OCI-LY3 (cell line): ENCODE measurements around the gene RPL29.
A peak's percentile ranks its signal among the peaks of the same experiment; 100 is the strongest.

Source experiments
- H2AFZ ChIP-seq: fragments of 200-600, 300-600 bp; shearing (Covaris generic); 2 replicates; pipeline ENCODE4 v1.6.0; 2014; ENCODE audit warnings: antibody characterized with exemption, low read depth, low read length
- H3K27ac ChIP-seq: fragments of 200-600, 300-600 bp; sonication (generic); 2 replicates; pipeline ENCODE4 v1.5.1; 2014; ENCODE audit warnings: mild to moderate bottlenecking, low read length, moderate library complexity, mixed read lengths
- H3K27me3 ChIP-seq: fragments of 200-600, 300-600 bp; sonication (generic); 2 replicates; pipeline ENCODE4 v1.6.1; 2014; ENCODE audit warnings: low read depth, low read length, mixed read lengths
- H3K36me3 ChIP-seq: fragments of 200-600, 300-600 bp; sonication (generic); replicated peaks from 2 replicates; pipeline ENCODE3; 2014; ENCODE audit warnings: low read depth, low read length, mixed read lengths
- H3K4me1 ChIP-seq: fragments of 300-600, 200-600 bp; sonication (generic); 2 replicates; pipeline ENCODE4 v1.6.1; 2014; ENCODE audit warnings: low read length, mixed read lengths
- H3K4me2 ChIP-seq: fragments of 200-600, 300-600 bp; sonication (generic); 2 replicates; pipeline ENCODE4 v1.6.1; 2014; ENCODE audit warnings: low read length, mixed read lengths
- H3K4me3 ChIP-seq: fragments of 300-600, 200-600 bp; sonication (generic); 2 replicates; pipeline ENCODE4 v1.5.1; 2014; ENCODE audit warnings: antibody characterized with exemption, mild to moderate bottlenecking, low read length, moderate library complexity
- H3K79me2 ChIP-seq: fragments of 300-600, 200-600 bp; shearing (Covaris generic); 2 replicates; pipeline ENCODE4 v1.6.1; 2014; ENCODE audit warnings: mild to moderate bottlenecking, low read length, mixed read lengths
- H3K9ac ChIP-seq: fragments of 300-600, 200-600 bp; shearing (Covaris generic); 2 replicates; pipeline ENCODE4 v1.6.0; 2014; ENCODE audit warnings: mild to moderate bottlenecking, low read length, moderate library complexity
- H3K9me3 ChIP-seq: fragments of 200-600, 300-600 bp; shearing (Covaris generic); 2 replicates; pipeline ENCODE4 v1.6.1; 2014; ENCODE audit warnings: low read length, mixed read lengths; ENCODE audit not compliant: insufficient read depth
- H4K20me1 ChIP-seq: fragments of 200-600, 300-600 bp; sonication (generic); 2 replicates; pipeline ENCODE4 v1.6.1; 2016; ENCODE audit warnings: low read length, mixed read lengths; ENCODE audit not compliant: insufficient read depth
- EZH2phosphoT487 ChIP-seq: fragments of 200-600 bp; shearing (Covaris generic); IDR thresholded peaks from 2 replicates; pipeline ENCODE4 v1.6.1; 2018; ENCODE audit warnings: antibody characterized with exemption, mixed run types, low read depth
- TF ChIP-seq, protein P1 (sequence below): fragments of 200-600, 300-600 bp; sonication (generic); IDR thresholded peaks from 2 replicates; pipeline ENCODE4 v1.5.1; 2014; ENCODE audit warnings: antibody characterized with exemption, low read length, low read depth

RPL29 gene

DNA sequence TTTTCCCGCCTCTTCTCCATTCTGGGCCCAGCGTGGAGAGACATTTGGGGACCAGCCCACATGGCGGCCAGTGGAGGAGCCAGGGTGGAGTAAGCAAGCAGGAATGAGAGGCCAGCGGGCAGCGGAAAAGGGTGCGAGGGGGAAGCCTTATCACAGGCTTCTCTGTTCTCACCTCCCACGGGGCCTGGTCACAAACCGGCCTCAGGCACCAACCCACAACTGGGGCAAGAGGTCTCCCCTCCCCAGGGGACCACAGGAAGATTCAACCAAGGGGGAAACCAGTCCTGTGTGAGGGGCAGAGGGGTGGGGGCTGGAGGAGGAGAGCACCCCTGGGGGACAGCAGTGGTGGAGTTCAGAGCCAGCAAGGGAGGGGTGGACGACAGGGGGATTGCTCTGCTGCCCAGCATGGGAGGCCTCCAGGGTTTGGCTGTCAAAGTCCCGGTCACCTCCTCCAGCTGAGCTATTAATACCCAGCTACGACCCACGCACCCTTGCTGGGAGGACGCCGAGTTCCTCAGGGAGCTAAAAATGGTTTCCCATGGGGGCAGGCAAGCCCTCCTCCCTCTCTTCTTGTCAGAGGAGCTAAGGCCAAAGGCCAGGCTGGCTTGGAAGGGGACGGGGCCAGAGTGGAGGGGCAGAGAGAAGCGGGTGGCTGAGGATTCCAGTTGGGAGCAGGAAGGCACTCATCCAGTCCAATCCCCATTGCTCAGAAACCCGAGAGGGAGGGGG lies 23.8 kb upstream of the RPL29 start:
- Histone ChIP-seq H3K4me2 (no peak overlapping the region), H3K4me3 (no peak overlapping the region), H3K9me3 (no peaks in the 10 kb centered on the region), H3K36me3 (no peaks in the 10 kb centered on the region), H3K27me3 (peaks cover 11% of the 10 kb centered on the region; the same call in 1 of the 2 replicates), H3K9ac (no peak overlapping the region), H2AFZ (no peak overlapping the region), H3K79me2 (no peaks in the 10 kb centered on the region), H4K20me1 (no peaks in the 10 kb centered on the region), H3K27ac (no peak overlapping the region), H3K4me1 (peaks cover 33% of the 10 kb centered on the region)
- TF ChIP-seq, protein P1, sequence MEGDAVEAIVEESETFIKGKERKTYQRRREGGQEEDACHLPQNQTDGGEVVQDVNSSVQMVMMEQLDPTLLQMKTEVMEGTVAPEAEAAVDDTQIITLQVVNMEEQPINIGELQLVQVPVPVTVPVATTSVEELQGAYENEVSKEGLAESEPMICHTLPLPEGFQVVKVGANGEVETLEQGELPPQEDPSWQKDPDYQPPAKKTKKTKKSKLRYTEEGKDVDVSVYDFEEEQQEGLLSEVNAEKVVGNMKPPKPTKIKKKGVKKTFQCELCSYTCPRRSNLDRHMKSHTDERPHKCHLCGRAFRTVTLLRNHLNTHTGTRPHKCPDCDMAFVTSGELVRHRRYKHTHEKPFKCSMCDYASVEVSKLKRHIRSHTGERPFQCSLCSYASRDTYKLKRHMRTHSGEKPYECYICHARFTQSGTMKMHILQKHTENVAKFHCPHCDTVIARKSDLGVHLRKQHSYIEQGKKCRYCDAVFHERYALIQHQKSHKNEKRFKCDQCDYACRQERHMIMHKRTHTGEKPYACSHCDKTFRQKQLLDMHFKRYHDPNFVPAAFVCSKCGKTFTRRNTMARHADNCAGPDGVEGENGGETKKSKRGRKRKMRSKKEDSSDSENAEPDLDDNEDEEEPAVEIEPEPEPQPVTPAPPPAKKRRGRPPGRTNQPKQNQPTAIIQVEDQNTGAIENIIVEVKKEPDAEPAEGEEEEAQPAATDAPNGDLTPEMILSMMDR, result no peak
- no peak for TF ChIP-seq EZH2phosphoT487

DNA sequence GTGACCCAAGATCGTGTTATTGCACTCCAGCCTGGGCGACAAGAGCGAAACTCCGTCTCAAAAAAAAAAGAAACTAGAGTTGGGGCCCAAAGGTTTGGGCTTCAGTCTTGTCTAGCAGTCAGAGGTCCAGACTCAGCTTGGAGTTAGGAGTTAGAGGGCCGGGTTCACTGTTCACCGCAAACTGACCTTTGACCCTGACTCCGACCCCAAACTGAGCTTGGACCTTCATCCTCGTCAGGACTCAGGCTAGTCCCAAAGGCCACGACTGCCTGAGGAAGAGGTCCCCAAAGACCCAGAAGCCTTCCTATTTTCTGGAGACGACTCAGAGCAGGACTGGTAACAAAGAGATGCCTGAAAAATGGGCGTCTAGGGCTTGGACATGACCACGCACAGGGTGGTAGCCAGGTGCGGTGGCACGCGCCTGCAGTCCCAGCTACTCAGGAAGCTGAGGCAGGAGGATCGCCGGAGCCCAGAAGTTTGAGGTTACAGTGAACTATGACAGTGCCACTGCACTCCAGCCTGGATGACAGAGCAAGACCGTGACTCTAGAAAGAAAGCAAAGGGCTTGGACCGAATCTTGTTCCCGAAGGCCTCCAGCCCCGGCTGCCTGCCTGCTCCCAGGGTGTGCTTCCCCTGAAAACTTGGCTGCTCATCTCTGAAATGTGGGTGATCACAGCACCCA lies 22.8 kb upstream of the RPL29 start:
- H3K79me2 ChIP-seq, result no peaks in the 10 kb centered on the region
- no peaks in the 10 kb centered on the region for H3K36me3 ChIP-seq
- H3K9ac ChIP-seq, result no peak overlapping the region
- no peak overlapping the region for H3K27ac ChIP-seq
- peaks cover 19% of the 10 kb centered on the region for H3K27me3 ChIP-seq
- no peak overlapping the region for H3K4me2 ChIP-seq
- H4K20me1 ChIP-seq, result no peaks in the 10 kb centered on the region
- H3K4me3 ChIP-seq, result no peak overlapping the region
- peaks cover 22% of the 10 kb centered on the region for H3K4me1 ChIP-seq
- no peaks in the 10 kb centered on the region for H3K9me3 ChIP-seq
- TF ChIP-seq EZH2phosphoT487, result no peak
- TF ChIP-seq, protein P1, result no peak
- H2AFZ ChIP-seq, result no peak overlapping the region

DNA sequence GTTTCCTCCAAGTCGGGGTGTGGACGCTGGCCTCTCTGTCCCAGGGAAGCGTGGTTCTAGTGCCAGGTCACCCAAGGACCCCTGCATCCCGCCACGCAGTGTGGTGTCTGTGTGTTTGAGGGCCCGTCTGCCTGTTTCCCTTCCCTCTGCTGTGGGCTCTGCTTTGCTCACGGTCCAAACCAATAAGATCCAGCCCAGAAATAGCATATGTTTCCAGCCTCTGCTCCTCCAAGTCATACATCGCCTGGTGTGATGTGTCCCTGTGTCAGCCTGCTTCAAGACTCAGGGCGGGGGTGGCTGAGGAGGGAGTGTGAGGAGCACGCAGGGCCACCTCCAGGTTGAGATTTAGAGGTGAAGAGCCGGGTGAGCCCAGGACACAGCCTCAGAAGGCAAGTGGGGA lies 21.9 kb upstream of the RPL29 start:
- Histone ChIP-seq H3K79me2 (no peaks in the 10 kb centered on the region), H3K4me1 (peaks cover 17% of the 10 kb centered on the region), H3K9ac (no peak overlapping the region), H3K4me3 (no peak overlapping the region), H3K36me3 (no peaks in the 10 kb centered on the region), H3K9me3 (no peaks in the 10 kb centered on the region), H3K27ac (no peak overlapping the region), H3K27me3 (peaks cover 22% of the 10 kb centered on the region), H2AFZ (no peak overlapping the region), H4K20me1 (no peaks in the 10 kb centered on the region), H3K4me2 (no peak overlapping the region)
- TF ChIP-seq, protein P1, result no peak
- no peak for TF ChIP-seq EZH2phosphoT487

DNA sequence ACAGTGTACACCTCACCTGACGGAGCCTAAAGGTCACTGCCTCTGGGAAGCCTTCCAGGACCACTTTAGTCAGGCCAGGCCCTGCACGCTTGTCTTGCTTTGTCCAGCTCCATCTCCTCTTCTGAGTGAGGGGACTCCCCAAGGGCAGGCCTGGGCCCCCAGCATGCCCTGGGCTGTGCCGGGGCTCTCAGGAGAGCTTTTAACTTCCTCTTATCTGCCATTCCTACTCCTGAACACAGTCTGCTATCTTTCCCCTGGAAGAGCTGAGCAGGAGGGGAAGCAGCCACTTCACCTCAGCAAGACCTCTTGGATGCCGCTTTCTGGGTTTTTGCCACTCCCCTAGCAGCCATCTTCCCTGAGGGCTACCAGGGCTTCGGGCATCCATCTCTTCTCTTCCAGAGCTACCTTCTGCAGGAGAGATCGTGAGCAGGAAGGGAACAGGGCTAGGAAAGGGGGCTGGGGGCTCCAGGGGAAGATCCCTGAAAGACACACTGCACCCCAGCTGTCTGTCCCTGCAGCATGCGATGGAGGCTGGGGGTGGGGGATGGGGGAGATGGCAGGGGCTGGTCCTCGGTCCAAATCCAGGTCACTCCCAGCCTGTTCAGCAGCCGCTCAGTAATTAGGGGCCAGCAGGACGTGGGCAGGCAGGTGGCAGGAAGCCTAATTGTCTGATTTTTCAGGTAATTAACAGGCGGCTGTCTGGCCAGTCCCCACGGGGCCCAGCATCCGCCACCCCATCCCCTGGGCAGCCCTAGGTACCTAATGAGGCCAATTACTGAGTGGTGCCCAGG lies 19.9 kb upstream of the RPL29 start:
- peaks cover 12% of the 10 kb centered on the region for H3K4me1 ChIP-seq
- H4K20me1 ChIP-seq, result no peaks in the 10 kb centered on the region
- no peak overlapping the region for H3K9ac ChIP-seq
- H3K9me3 ChIP-seq, result no peaks in the 10 kb centered on the region
- TF ChIP-seq EZH2phosphoT487, result no peak
- TF ChIP-seq, protein P1, result no peak
- H3K4me2 ChIP-seq, result peak overlapping the region; percentile 29; the same call in 1 of the 2 replicates
- peak overlapping the region; percentile 62; the same call in 1 of the 2 replicates for H2AFZ ChIP-seq
- no peak overlapping the region for H3K4me3 ChIP-seq
- H3K79me2 ChIP-seq, result no peaks in the 10 kb centered on the region
- no peak overlapping the region for H3K27ac ChIP-seq
- no peaks in the 10 kb centered on the region for H3K36me3 ChIP-seq
- H3K27me3 ChIP-seq, result peaks cover 28% of the 10 kb centered on the region
